NCI-H2107 treated with DMSO at 0.1 percent for 48 hours (cell line): ENCODE data around the gene TAS2R31.

Source experiments
- DNase-seq: peaks from one replicate; lab custom pipeline; 2025; ENCODE audit not compliant: unreplicated experiment; lab: John Stamatoyannopoulos, UW

The TAS2R31 gene

DNA sequence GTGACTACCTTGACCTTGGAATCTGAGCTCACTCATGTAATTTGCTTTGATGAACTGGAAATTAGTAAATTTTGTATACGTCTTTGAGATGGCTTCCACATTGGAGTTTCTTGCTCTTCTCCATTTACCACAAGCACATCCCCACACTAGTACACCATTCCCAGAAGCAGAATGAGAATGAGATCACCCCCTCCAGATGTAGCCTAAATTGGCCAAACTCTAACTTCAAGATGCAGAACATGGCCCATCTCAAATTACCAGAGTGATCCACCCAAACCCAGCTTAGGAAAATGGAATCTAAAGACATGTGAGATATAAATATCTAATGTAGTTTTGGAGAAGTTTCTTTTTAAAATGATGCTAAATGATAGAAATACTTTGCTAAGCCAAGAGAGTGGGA, 23.6 kb downstream of the TAS2R31 start:
- no peak for DNase-seq

DNA sequence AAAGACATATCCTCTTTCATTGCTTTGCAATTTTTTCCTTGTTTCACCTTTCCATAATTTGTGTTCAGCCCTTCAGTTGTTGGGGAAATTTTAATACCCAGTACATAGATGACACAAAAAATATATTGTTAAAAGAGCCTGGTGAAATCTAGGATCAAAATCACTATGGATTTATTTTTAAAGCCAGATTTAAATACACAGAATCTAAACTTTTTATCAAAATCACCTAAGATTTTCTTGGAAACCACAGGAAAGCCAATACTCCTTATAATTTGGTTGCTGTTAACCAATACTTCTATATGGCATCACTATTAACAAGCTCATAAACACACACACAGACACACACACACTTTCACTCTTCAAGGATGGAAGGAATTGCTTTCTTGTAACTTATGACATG, 33.0 kb downstream of the TAS2R31 start, which contains the start of gene TAS2R20:
Gene TAS2R20, minus strand, starts transcription at position 101 of the 400 bp plus-strand sequence. CDS start 429 bp downstream, outside the sequence.
- DNase-seq: no peak

DNA sequence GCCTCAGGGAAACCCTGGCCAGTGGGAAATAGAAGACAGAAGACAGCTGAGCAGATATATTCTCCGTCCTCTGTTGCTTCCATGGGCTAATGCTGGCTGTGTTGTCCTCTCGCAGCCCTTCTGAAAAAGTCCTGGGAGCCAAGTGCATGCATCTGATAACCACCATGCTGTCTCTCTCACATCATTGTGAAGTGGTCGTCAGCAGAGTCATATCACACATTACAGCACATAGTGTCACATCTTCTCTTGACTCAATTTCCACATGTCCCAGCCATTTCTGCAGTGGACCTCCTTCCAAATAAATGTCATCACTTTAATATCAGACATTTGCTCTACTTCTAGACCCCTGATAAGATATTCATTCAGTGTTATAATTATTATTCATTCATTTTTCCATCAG, 36.9 kb downstream of the TAS2R31 start:
- no peak for DNase-seq

DNA sequence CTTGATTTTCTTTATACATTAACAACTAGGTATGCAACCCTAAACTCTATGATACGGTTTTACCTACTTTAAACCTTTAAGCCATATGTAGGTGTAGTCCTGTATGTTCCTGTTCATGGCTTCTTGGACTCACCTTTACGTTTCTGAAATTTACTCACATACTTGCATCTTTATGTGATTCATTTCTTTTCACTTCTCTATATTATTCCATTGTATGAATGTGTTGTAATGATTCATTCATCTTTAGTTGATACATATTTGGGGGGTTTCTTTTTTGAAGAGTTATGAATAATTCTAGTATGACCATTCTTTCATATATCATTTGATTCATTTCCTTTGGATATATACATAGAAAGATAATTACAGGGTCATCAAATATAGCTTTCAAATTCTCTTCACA, 42.1 kb downstream of the TAS2R31 start:
- DNase-seq: no peak

DNA sequence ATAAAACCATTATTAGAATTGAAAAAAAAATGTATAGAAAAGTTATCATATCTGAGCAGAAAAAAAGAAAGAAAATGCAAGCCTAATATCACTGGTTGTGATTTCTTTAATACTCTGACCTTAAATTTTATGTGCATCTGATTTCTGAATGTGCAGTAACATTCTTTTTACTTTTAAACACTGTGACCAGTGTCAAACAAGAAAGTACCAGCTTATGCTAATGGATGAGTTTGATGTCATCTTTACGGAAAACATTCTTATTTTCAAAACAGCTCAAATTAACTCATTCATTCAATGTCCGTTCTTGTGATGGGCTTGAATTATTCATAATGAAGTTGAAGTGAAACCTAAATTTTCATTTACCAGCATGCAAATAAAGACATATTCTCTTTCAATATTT, 44.4 kb downstream of the TAS2R31 start, which contains the start of gene TAS2R50:
Gene TAS2R50, minus strand, starts transcription at position 101 of the 400 bp plus-strand sequence. Its CDS starts 52 bp downstream, at position 49.
- no peak for DNase-seq

DNA sequence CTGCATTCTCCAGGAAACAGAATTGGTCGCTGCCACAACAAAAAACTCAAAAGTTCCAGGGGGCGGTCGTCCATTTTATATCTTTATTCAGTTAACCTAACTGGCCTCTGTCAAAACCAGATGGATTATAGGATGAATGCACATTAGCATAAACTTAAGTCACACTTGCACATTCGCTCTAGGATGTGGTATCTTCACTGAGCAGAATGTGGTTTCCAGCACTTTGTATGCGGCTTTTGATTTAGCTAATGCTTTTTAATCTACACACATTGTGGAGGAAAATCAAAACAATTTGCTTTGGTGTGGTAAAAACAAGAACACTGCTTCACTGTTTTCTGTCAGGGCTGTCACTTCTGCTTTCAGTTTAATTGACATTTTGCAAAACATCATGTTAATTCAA, 49.0 kb downstream of the TAS2R31 start:
- no peak for DNase-seq
